Bronchial smooth muscle cell (primary cell): Measurements from ENCODE around the gene STEAP4. TPM values are rescaled to one million over a fixed set of nuclear protein-coding genes. Genes with fewer than 3 reads are reported as not detected.

Source experiments
- total RNA-seq: library from RNA; depleted of rRNA; stranded (reverse); fragments of >200 nt; gene quantifications from 2 replicates; pipeline ENCODE4 v1.2.1, GENCODE V29; 2014

STEAP4 gene
- total RNA-seq: under 0.01 TPM in 1 of 2 replicates, not detected in the other

GRCh38 chr7:88306590-88307048 is at the start of gene STEAP4:
TSS of gene STEAP4 (minus strand) at chr7:88306894. CDS start at chr7:88284269, 22,625 bp downstream.

Other genes with a start within 250 kb of the STEAP4 start
- gene SRI, start 86.9 kb downstream of the STEAP4 start, total RNA-seq: 82.4 and 110 TPM in 2 replicates